GM21447 (cell line): ENCODE data around the gene PGLYRP4.

Source experiments
- ATAC-seq: cut with Tn5 transposase; IDR thresholded peaks from one replicate; pipeline ENCODE4 v1.9.1; 2021; ENCODE audit not compliant: unreplicated experiment

The PGLYRP4 gene

DNA sequence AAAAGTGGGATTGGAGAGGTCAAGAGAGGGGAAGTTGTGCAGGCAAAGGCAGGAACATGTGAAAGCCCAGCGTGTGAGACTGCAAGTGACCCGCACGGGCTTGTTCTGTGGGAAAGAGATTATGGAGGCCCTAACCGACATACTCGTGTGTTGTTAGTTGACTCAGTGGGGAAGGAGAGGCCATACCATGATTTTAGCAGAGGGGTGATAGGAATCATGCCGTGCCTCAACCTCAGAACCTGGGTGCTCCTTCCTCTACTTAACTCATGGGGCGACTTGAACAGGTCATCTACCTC lies 55.2 kb downstream of the PGLYRP4 start:
- no peak for ATAC-seq

GRCh38 chr1:153292740-153293479 lies 55.7 kb downstream of the PGLYRP4 start:
- ATAC-seq = no peak

DNA sequence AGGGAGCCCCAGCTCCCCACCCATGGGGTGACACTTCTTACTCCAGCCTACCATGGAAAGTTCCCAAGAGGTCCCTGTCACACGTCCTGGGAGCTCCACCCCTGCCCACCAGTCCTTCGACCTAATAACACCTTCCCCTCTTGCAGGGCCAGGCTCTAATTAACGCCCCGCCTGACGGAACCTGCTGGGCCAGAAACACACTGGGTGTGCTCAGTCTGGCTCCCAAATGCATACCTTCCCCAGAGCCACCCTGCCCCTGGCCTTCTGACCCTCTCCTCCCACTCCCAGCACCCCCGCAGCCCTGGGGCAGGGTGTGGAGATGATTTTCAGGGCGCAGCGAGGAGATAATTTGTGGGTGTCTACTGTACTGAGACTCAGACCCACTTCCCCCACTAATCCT lies 56.5 kb downstream of the PGLYRP4 start:
- no peak for ATAC-seq

DNA sequence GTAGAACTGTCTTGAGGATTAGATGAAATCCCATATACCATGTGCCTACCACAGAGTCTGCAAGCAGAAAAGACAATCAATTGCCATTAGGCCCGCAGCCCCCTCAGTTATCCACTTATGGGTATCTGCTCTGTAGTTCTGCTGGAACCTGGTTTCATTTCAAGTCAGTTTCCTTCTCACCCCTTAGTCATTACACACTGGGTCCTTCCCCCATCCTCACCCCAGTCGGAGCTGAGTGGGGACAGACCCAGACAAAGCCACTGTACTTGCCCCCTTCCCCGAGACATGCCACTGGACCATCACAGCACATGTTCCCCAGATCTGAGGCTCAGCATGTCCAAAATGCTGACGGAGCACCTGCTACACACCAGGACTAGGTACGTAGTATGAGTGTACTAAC lies 57.1 kb downstream of the PGLYRP4 start:
- ATAC-seq = no peak

DNA sequence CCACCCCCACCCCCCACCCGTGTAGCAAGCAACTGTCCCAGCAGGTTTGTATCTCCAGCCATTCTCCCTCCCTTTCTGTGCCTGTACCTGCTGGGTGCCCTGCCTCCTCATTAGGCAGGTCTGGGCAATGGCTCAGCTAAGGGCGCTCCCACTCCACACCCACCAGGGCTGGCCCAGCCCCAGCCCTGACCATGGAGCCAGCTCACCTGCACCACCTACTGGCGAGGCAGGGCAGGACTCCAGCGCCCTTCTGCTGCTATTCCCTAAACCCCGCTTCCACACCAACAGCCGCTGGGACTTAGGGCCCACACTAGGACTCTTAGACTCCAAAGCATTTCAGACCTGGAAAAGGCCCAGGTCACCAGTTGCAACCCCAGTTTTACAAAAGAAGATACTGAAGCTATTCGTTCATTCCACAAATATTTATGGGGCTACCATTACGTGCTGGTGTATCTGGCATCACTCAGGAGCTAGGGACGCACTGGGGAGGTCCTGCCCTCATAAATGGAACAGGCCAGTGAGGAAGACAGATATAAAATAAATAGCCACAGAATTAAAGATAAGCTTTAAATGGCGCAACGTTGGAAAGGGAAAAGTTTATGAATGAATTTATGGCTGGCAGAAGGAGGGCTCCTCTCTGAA lies 59.9 kb downstream of the PGLYRP4 start:
- ATAC-seq = no peak
